MCF 10A (cell line): ENCODE data around the gene SLC49A4. TPM values are rescaled to one million over a fixed set of nuclear protein-coding genes. Genes with fewer than 3 reads are reported as not detected.

Source experiments
- BruUV-seq: library from RNA; stranded (reverse); fragments of 400-500 nt; replicated peaks from 2 replicates; lab custom pipeline; 2021; lab: Mats Ljungman, UMichigan
- CTCF ChIA-PET: fragments of 300-600 bp; sonication (Branson Sonifier 250); formaldehyde crosslinking; extraction: SDS; loops from one replicate; lab custom pipeline; 2021; ENCODE audit warnings: antibody characterized with exemption, inconsistent platforms; lab: Yijun Ruan, JAX
- POLR2A ChIA-PET: fragments of 300-600, 350-650 bp; sonication (Branson Sonifier 250); formaldehyde crosslinking; extraction: SDS; loops from one replicate; lab custom pipeline; 2020; ENCODE audit warnings: antibody characterized with exemption, inconsistent platforms; lab: Yijun Ruan, JAX
- DNase-seq: peaks from one replicate; pipeline ENCODE4 v3.0.0-alpha.2; 2018; ENCODE audit not compliant: unreplicated experiment
- H3K27ac Mint-ChIP-seq: one replicate; pipeline ENCODE4 v1.8.0; 2022; ENCODE audit warnings: mild to moderate bottlenecking, low read depth, mixed read lengths; ENCODE audit not compliant: unreplicated experiment
- H3K27me3 Mint-ChIP-seq: one replicate; pipeline ENCODE4 v1.8.0; 2022; ENCODE audit warnings: mixed read lengths; ENCODE audit not compliant: insufficient read depth, unreplicated experiment
- H3K36me3 Mint-ChIP-seq: one replicate; pipeline ENCODE4 v1.8.0; 2022; ENCODE audit warnings: mild to moderate bottlenecking, moderate library complexity, mixed read lengths; ENCODE audit not compliant: insufficient read depth, unreplicated experiment
- H3K4me1 Mint-ChIP-seq: one replicate; pipeline ENCODE4 v1.8.0; 2022; ENCODE audit warnings: mixed read lengths; ENCODE audit not compliant: insufficient read depth, unreplicated experiment
- H3K4me3 Mint-ChIP-seq: one replicate; pipeline ENCODE4 v1.8.0; 2022; ENCODE audit warnings: mild to moderate bottlenecking, moderate library complexity, mixed read lengths; ENCODE audit not compliant: unreplicated experiment
- H3K9me3 Mint-ChIP-seq: one replicate; pipeline ENCODE4 v1.8.0; 2022; ENCODE audit warnings: mixed read lengths; ENCODE audit not compliant: unreplicated experiment
- intact Hi-C: fragments of 100-400 bp; cut with micrococcal nuclease; formaldehyde crosslinking; loops from 2 replicates; pipeline ENCODE4 v1.14.1; 2022
- total RNA-seq: library from RNA; stranded (reverse); gene quantifications from 2 replicates; pipeline ENCODE4 v1.2.3, GENCODE V29; 2022
- TF ChIP-seq, protein P1 (sequence below): fragments of 200-600 bp; IDR thresholded peaks from one replicate; pipeline ENCODE4 v1.8.0; 2022; ENCODE audit warnings: antibody characterized with exemption, mild to moderate bottlenecking; ENCODE audit not compliant: unreplicated experiment

SLC49A4 gene
- total RNA-seq, 1 experiment from 2014 or later: 11.4 TPM

DNA sequence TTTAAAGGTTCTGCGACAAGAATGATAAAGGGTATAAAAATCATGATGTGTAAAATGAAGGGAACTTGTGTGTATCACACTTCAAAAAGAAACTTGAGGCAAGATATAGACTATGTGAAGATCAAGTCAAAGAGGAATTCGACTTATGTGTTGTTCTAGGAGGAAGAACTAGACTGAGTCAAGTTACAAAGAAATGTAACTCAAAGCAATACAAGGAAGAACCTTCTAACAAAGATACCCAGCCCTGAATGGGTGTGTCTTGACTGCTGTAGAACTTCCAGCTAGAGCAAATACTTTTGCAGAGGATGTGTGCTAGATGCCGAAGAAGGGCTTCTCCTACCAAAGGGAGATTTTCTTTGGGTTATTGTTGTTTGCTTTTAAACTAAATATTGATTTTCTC, 2.4 kb downstream of the SLC49A4 start:
- CTCF ChIA-PET: interaction anchor here (0.6 to 1.4 kb wide), 2 partner anchors 231 to 310 kb away, joined by 3 read pairs; no protein-coding TSS in a partner anchor
- no peak overlapping the region for H3K4me3 Mint-ChIP-seq
- H3K36me3 Mint-ChIP-seq: no peaks in the 10 kb centered on the region
- H3K27me3 Mint-ChIP-seq: no peaks in the 10 kb centered on the region
- H3K9me3 Mint-ChIP-seq: no peaks in the 10 kb centered on the region
- peaks cover 14% of the 10 kb centered on the region for H3K4me1 Mint-ChIP-seq
- POLR2A ChIA-PET: interaction anchor here (0.6 to 1.6 kb wide), 7 partner anchors 11 to 381 kb away, joined by 3 to 6 read pairs (median 4); no protein-coding TSS in a partner anchor
- no TSS peak for BruUV-seq
- TF ChIP-seq, protein P1, sequence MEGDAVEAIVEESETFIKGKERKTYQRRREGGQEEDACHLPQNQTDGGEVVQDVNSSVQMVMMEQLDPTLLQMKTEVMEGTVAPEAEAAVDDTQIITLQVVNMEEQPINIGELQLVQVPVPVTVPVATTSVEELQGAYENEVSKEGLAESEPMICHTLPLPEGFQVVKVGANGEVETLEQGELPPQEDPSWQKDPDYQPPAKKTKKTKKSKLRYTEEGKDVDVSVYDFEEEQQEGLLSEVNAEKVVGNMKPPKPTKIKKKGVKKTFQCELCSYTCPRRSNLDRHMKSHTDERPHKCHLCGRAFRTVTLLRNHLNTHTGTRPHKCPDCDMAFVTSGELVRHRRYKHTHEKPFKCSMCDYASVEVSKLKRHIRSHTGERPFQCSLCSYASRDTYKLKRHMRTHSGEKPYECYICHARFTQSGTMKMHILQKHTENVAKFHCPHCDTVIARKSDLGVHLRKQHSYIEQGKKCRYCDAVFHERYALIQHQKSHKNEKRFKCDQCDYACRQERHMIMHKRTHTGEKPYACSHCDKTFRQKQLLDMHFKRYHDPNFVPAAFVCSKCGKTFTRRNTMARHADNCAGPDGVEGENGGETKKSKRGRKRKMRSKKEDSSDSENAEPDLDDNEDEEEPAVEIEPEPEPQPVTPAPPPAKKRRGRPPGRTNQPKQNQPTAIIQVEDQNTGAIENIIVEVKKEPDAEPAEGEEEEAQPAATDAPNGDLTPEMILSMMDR: no peak
- H3K27ac Mint-ChIP-seq: no peak overlapping the region
- no peak for DNase-seq
- intact Hi-C loops: no loop called here

DNA sequence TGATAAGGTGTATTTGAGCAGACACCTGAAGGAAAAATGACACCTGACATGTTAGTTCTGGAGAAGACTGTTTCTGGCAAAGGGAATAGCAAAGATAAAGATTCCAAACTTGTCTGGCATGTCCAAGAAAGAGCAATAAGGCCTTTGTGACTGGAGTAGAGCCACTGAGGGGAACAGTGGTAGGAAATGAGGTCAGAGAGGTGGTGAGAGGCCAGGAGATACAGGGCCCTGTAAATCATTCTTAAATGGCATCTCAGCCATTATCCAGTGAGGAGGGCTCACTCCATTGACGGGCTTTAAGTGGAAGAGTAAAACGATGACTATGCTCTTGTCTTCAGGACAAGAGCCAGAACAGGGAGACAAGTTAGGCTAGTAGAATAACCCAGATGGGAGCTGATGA, 4.5 kb downstream of the SLC49A4 start:
- DNase-seq: no peak
- intact Hi-C loops: no loop called here
- TF ChIP-seq, protein P1: no peak
- CTCF ChIA-PET: interaction anchor here (0.8 to 1.7 kb wide), 5 partner anchors 13 to 238 kb away, joined by 3 read pairs; no protein-coding TSS in a partner anchor
- BruUV-seq: no TSS peak
- POLR2A ChIA-PET: interaction anchor here (0.8 to 2.9 kb wide), 3 partner anchors 9 to 16 kb away, joined by 3 to 16 read pairs (median 6); no protein-coding TSS in a partner anchor
- Mint-ChIP-seq H3K9me3 (no peaks in the 10 kb centered on the region), H3K4me3 (no peak overlapping the region), H3K4me1 (peaks cover 14% of the 10 kb centered on the region), H3K27me3 (no peaks in the 10 kb centered on the region), H3K27ac (no peak overlapping the region), H3K36me3 (no peaks in the 10 kb centered on the region)

DNA sequence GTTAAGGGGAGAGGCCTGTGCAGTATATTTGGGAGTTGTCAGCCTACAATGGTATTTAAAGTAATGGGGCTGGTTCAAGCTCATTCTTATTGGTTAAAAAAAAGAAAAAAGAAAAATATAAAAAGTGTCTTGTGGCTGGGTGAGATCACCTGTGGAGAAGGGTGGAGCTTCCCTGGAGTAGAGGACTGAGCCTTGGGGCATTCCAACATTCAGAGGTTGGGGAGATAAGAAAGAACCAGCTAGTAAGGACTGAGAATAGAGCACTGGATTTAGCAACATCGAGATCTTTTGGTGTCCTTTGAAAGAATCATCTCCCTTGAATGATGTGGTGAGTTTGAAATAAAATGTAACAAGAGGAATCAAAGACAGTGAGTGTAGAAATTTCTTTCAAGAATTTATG, 5.2 kb downstream of the SLC49A4 start:
- CTCF ChIA-PET: interaction anchor here (0.6 to 1.7 kb wide), 6 partner anchors 14 to 249 kb away, joined by 3 to 4 read pairs (median 3); no protein-coding TSS in a partner anchor
- peaks cover 14% of the 10 kb centered on the region for H3K4me1 Mint-ChIP-seq

DNA sequence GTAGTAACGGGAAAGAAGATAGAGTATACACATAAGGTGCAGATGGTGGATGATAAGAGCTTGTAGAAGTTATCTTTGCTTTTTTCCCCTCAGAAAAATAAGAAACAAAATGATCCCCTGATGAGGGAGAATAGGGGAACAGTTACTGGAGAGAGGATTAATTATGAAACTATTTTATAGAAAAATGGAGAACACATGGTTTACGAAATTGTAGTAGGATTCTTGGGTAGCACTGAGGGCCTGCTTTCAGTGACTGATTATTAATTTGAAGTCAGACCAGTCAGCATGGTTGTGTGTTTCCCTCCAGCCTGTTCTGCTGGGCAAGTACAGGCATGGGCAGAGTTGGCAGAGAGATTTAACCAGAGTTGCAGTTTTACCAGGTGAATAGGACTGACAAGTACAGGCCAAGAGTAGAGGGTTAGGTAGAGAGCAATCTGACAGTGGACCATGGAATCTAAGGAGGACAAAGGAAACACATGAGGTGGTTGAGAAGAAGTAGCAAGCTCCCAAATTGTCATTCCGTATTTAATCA, 5.9 kb downstream of the SLC49A4 start:
- no peaks in the 10 kb centered on the region for H3K27me3 Mint-ChIP-seq
- intact Hi-C loops: no loop called here
- TF ChIP-seq, protein P1: no peak
- H3K4me1 Mint-ChIP-seq: peaks cover 11% of the 10 kb centered on the region
- DNase-seq: peak; percentile 51
- H3K9me3 Mint-ChIP-seq: no peaks in the 10 kb centered on the region
- BruUV-seq: no TSS peak
- ChIA-PET POLR2A (interaction anchor here (0.5 to 2.9 kb wide), 7 partner anchors 9 to 229 kb away, joined by 3 to 16 read pairs (median 4); no protein-coding TSS in a partner anchor), CTCF (interaction anchor here (0.6 to 1.7 kb wide), 4 partner anchors 42 to 248 kb away, joined by 3 to 4 read pairs (median 3); no protein-coding TSS in a partner anchor)
- H3K27ac Mint-ChIP-seq: no peak overlapping the region
- H3K36me3 Mint-ChIP-seq: no peaks in the 10 kb centered on the region
- H3K4me3 Mint-ChIP-seq: no peak overlapping the region

More for the DNA sequence above, 5.2 kb downstream of the SLC49A4 start:
- intact Hi-C loops: no loop called here
- POLR2A ChIA-PET: interaction anchor here (0.6 to 2.9 kb wide), 7 partner anchors 9 to 55 kb away, joined by 3 to 16 read pairs (median 3); no protein-coding TSS in a partner anchor
- H3K27me3 Mint-ChIP-seq: no peaks in the 10 kb centered on the region
- TF ChIP-seq, protein P1: no peak
- no TSS peak for BruUV-seq
- no peak overlapping the region for H3K4me3 Mint-ChIP-seq
- no peak for DNase-seq
- no peaks in the 10 kb centered on the region for H3K36me3 Mint-ChIP-seq
- H3K9me3 Mint-ChIP-seq: no peaks in the 10 kb centered on the region
- no peak overlapping the region for H3K27ac Mint-ChIP-seq
